B cell (primary cell): ENCODE measurements around the gene ANTXR1. TPM values are rescaled to one million over a fixed set of nuclear protein-coding genes. Genes with fewer than 3 reads are reported as not detected.

ENCODE experiments used
- ATAC-seq: fragments of 200-7000 bp; cut with Tn5 transposase; one replicate; pipeline ENCODE4 v1.10.0; 2021; ENCODE audit warnings: low read depth, mild to moderate bottlenecking, moderate number of reproducible peaks, moderate library complexity
- CTCF ChIA-PET: fragments of 350-600 bp; sonication (Branson Sonifier 250); formaldehyde crosslinking; loops from one replicate; lab custom pipeline; 2021; ENCODE audit warnings: antibody characterized with exemption, inconsistent platforms; lab: Charles Lee
- POLR2A ChIA-PET: fragments of 350-600 bp; sonication (Branson Sonifier 250); formaldehyde crosslinking; loops from one replicate; lab custom pipeline; 2021; ENCODE audit warnings: antibody characterized with exemption; lab: Charles Lee
- DNase-seq: peaks from one replicate; pipeline ENCODE4 v3.0.0; 2013
- H2AFZ ChIP-seq: 2 replicates; pipeline ENCODE4 v1.6.1; 2012; ENCODE audit warnings: mild to moderate bottlenecking, low read depth, low read length; ENCODE audit not compliant: insufficient read depth, poor library complexity, severe bottlenecking
- H3K27ac ChIP-seq, 2 donors: 1 replicate in 1 of 2; 2 replicates in 1 of 2; pipeline ENCODE4 v1.5.1; 2012 to 2013; ENCODE audit warnings: low read length in 2 of 2, mild to moderate bottlenecking in 2 of 2, moderate library complexity in 1 of 2
- H3K27me3 ChIP-seq, 4 experiments: fragments of 200-600 bp in 1 of 4; sonication (generic) in 1 of 4; replicated peaks in 1 of 4; 1 replicate in 2 of 4; 2 replicates in 2 of 4; pipeline versions ENCODE4 v1.6.1 to v1.7.0; 2013 to 2016; ENCODE audit warnings: low read length in 3 of 4, mild to moderate bottlenecking in 2 of 4, mixed read lengths in 1 of 4, moderate library complexity in 1 of 4; ENCODE audit not compliant: insufficient read depth in 4 of 4, control insufficient read depth in 3 of 4; ENCODE audit errors: control extremely low read depth in 1 of 4
- H3K36me3 ChIP-seq, 2 experiments: replicated peaks in 1 of 2; 1 replicate in 1 of 2; 2 replicates in 1 of 2; pipeline versions ENCODE4 v1.6.1 to v1.7.1; 2013; ENCODE audit warnings: low read length in 1 of 2; ENCODE audit not compliant: insufficient read depth in 2 of 2, control insufficient read depth in 1 of 2; ENCODE audit errors: control extremely low read depth in 1 of 2, extremely low read depth in 1 of 2
- H3K4me1 ChIP-seq, 2 donors: fragments of 200-600 bp in 1 of 2; sonication (generic) in 1 of 2; 1 replicate in 1 of 2; 2 replicates in 1 of 2; pipeline versions ENCODE4 v1.5.1 to v1.6.1; 2013 to 2017; ENCODE audit warnings: low read length in 2 of 2; ENCODE audit not compliant: control insufficient read depth in 2 of 2, insufficient read depth in 2 of 2
- H3K4me2 ChIP-seq: replicated peaks from 2 replicates; pipeline ENCODE3; 2012; ENCODE audit warnings: mild to moderate bottlenecking, low read depth, low read length; ENCODE audit not compliant: poor library complexity, severe bottlenecking
- H3K4me3 ChIP-seq, 5 experiments: fragments of 200-600 bp in 1 of 5; sonication (generic) in 1 of 5; 1 replicate in 3 of 5; 2 replicates in 2 of 5; pipeline versions ENCODE4 v1.5.1 to v1.7.0; 2011 to 2016; ENCODE audit warnings: low read length in 4 of 5, mild to moderate bottlenecking in 4 of 5, low read depth in 2 of 5, control low read depth in 1 of 5, moderate library complexity in 1 of 5; ENCODE audit not compliant: insufficient read depth in 1 of 5; ENCODE audit errors: control extremely low read depth in 1 of 5, extremely low read depth in 1 of 5
- H3K79me2 ChIP-seq: fragments of 200-600 bp; sonication (generic); one replicate; pipeline ENCODE4 v1.6.0; 2016; ENCODE audit warnings: low read length; ENCODE audit not compliant: control insufficient read depth, insufficient read depth
- H3K9ac ChIP-seq: fragments of 200-600 bp; sonication (generic); 2 replicates; pipeline ENCODE4 v1.6.1; 2017; ENCODE audit warnings: mild to moderate bottlenecking, low read length, moderate library complexity
- H3K9me3 ChIP-seq, 3 donors: one replicate each; pipeline versions ENCODE4 v1.6.1 to v1.7.1; 2013; ENCODE audit warnings: low read length in 2 of 3; ENCODE audit not compliant: control insufficient read depth in 2 of 3, insufficient read depth in 1 of 3; ENCODE audit errors: control extremely low read depth in 1 of 3
- H4K20me1 ChIP-seq: 2 replicates; pipeline ENCODE4 v1.6.0; 2012; ENCODE audit warnings: mild to moderate bottlenecking, low read length; ENCODE audit not compliant: insufficient read depth, control insufficient read depth, poor library complexity, severe bottlenecking
- H3K27ac Mint-ChIP-seq: one replicate; pipeline ENCODE4 v1.8.0; 2021; ENCODE audit warnings: mixed read lengths
- H3K27me3 Mint-ChIP-seq: one replicate; pipeline ENCODE4 v1.8.0; 2021; ENCODE audit warnings: mixed read lengths
- H3K4me1 Mint-ChIP-seq: one replicate; pipeline ENCODE4 v1.8.0; 2021; ENCODE audit warnings: mixed read lengths
- H3K4me3 Mint-ChIP-seq: one replicate; pipeline ENCODE4 v1.8.0; 2021; ENCODE audit warnings: mixed read lengths
- H3K9me3 Mint-ChIP-seq: one replicate; pipeline ENCODE4 v1.8.0; 2022; ENCODE audit warnings: mixed read lengths; ENCODE audit not compliant: insufficient read depth
- CTCF ChIP-seq: fragments of 200-600 bp; IDR thresholded peaks from one replicate; pipeline ENCODE4 v1.8.0; 2022; ENCODE audit warnings: antibody characterized with exemption, mild to moderate bottlenecking
- EZH2 ChIP-seq: IDR thresholded peaks from 2 replicates; pipeline ENCODE4 v1.6.1; 2012; ENCODE audit warnings: borderline replicate concordance, low read depth, mild to moderate bottlenecking, moderate library complexity, low read length; ENCODE audit not compliant: insufficient read depth, poor library complexity, severe bottlenecking
- WGBS: methylation state at CpG from one replicate; pipeline ENCODE4 v1.1.5; 2013; ENCODE audit warnings: missing lambda C conversion rate; ENCODE audit not compliant: insufficient coverage; 5-methylcytosine and 5-hydroxymethylcytosine counted together
- intact Hi-C: fragments of 100-400 bp; cut with micrococcal nuclease; formaldehyde crosslinking; loops from one replicate; pipeline ENCODE4 v1.10.0; 2022
- polyA plus RNA-seq: library from polyadenylated mRNA; depleted of rRNA; stranded (reverse); fragments of >200 nt; gene quantifications from 2 replicates; pipeline ENCODE4 v1.2.3, GENCODE V29; 2012
- total RNA-seq, 2 donors: library from RNA; stranded (reverse); fragments of 120-200 nt in 1 of 2; gene quantifications; 1 replicate in 1 of 2; 2 replicates in 1 of 2; pipeline versions ENCODE4 v1.2.3 to v1.2.4, GENCODE V29; 2013 to 2022

Gene ANTXR1
- total and polyA plus RNA-seq, 2 donors (not counting 1 experiment from before 2014, with no cell fraction given): not detected

- no peak overlapping the region for H3K4me3 ChIP-seq
- H3K9ac ChIP-seq: no peak overlapping the region
- Mint-ChIP-seq H3K27me3 (peaks cover 22% of the 10 kb centered on the region), H3K27ac (no peak overlapping the region), H3K4me3 (no peak overlapping the region), H3K4me1 (no peaks in the 10 kb centered on the region), H3K9me3 (no peaks in the 10 kb centered on the region)
- intact Hi-C loops: no loop called here
- no peaks in the 10 kb centered on the region for H3K27me3 ChIP-seq
- no peak overlapping the region for H3K27ac ChIP-seq
- no peaks in the 10 kb centered on the region for H3K9me3 ChIP-seq
- TF ChIP-seq EZH2 (no peak), CTCF (no peak)
- CTCF ChIA-PET: no interaction called here
- no peaks in the 10 kb centered on the region for H3K4me1 ChIP-seq
- ATAC-seq (no peak), DNase-seq (no peak)
- no peaks in the 10 kb centered on the region for H4K20me1 ChIP-seq
- no peak overlapping the region for H2AFZ ChIP-seq
- H3K4me2 ChIP-seq: no peak overlapping the region
- H3K36me3 ChIP-seq: no peaks in the 10 kb centered on the region
- H3K79me2 ChIP-seq: no peaks in the 10 kb centered on the region
- POLR2A ChIA-PET: no interaction called here
- 98% methylated on average over 11 of the region's 12 CpGs for WGBS
Observed at GRCh38 chr2:69297216-69297615, 284.2 kb downstream of the ANTXR1 start.

DNA sequence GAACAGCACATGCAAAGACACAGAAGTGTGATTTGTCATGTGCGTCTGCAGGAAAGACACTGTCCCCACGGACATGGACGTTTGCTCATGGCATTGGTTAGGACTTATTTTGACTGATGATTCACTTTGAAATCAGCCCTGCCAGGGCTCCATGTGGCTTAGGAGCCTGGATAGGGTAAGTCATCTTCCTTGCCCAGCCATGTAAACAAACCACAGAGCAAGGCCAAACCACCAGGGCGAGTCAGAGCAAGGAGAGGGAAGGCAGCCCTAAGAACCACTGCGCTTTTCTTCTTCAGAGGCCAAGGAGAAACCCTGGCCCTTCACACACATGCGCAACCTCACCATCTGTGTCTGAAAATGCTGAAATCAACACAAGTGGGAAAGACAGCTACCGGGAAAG is 285.3 kb downstream of the ANTXR1 start:
- CTCF ChIA-PET: no interaction called here
- Histone ChIP-seq H3K79me2 (no peaks in the 10 kb centered on the region), H3K9me3 (no peaks in the 10 kb centered on the region), H3K36me3 (no peaks in the 10 kb centered on the region), H4K20me1 (no peaks in the 10 kb centered on the region), H3K4me1 (no peaks in the 10 kb centered on the region), H3K4me2 (no peak overlapping the region), H3K9ac (no peak overlapping the region), H2AFZ (no peak overlapping the region), H3K4me3 (no peak overlapping the region), H3K27ac (no peak overlapping the region), H3K27me3 (no peaks in the 10 kb centered on the region)
- WGBS: 93% methylated on average over 6 of the region's 7 CpGs
- no peak overlapping the region for H3K4me3 Mint-ChIP-seq
- no peaks in the 10 kb centered on the region for H3K9me3 Mint-ChIP-seq
- H3K4me1 Mint-ChIP-seq: no peaks in the 10 kb centered on the region
- peaks cover 28% of the 10 kb centered on the region for H3K27me3 Mint-ChIP-seq
- no peak for DNase-seq
- H3K27ac Mint-ChIP-seq: no peak overlapping the region
- no peak for TF ChIP-seq EZH2
- TF ChIP-seq CTCF: no peak
- POLR2A ChIA-PET: no interaction called here
- intact Hi-C loops: no loop called here
- ATAC-seq: no peak
